KOPT-K1 (cell line): ENCODE measurements around the gene RMND1.
A peak's percentile ranks its signal among the peaks of the same experiment; 100 is the strongest.

Experiments
- H3K27ac ChIP-seq: fragments of 200-600 bp; sonication (generic); 2 replicates; pipeline ENCODE4 v1.5.1; 2016; ENCODE audit warnings: antibody characterized with exemption, mild to moderate bottlenecking, low read depth, low read length; ENCODE audit not compliant: poor library complexity, severe bottlenecking
- H3K36me3 ChIP-seq: fragments of 200-600 bp; sonication (generic); 2 replicates; pipeline ENCODE4 v1.5.1; 2017; ENCODE audit warnings: antibody characterized with exemption, mild to moderate bottlenecking, low read length, moderate library complexity; ENCODE audit not compliant: insufficient read depth
- H3K9me3 ChIP-seq: fragments of 200-600 bp; sonication (generic); 2 replicates; pipeline ENCODE4 v1.5.1; 2017; ENCODE audit warnings: antibody characterized with exemption, low read length, mild to moderate bottlenecking; ENCODE audit not compliant: insufficient read depth, poor library complexity, severe bottlenecking

The RMND1 gene

DNA sequence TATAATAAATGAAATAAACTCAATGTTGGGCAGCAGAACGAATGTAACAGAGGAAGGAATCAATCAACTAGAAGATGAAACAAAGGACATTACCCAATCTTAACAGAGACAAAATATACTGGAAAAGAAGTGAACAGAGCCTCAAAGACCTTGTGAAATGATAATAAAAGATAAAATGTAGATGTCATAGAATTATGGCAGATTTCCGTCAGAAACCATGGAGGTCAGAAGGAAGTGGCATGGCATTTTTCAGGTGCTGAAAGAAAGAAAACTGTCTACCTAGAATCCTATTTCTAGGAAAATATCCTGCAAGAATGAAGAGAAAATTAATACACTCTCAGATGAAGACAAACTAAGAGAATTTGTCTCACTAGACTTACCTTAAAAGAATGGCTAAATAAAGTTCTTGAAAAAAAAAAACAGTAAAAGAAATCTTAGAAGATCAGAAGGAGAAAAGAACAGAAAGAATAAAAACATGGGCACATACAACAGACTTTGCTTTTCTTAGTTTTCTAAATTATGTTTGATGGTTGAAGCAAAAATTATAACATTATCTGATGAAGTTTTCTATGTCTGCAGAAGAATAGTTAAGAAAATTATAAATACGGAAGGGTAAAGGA, 37.2 kb downstream of the RMND1 start:
- H3K27ac ChIP-seq: no peak overlapping the region
- no peaks in the 10 kb centered on the region for H3K9me3 ChIP-seq
- H3K36me3 ChIP-seq: peaks cover 99% of the 10 kb centered on the region

- Histone ChIP-seq H3K36me3 (peaks cover 99% of the 10 kb centered on the region), H3K27ac (no peak overlapping the region), H3K9me3 (no peaks in the 10 kb centered on the region)
Observed at GRCh38 chr6:151413372-151414145, 38.4 kb downstream of the RMND1 start.

- H3K36me3 ChIP-seq: peaks cover 99% of the 10 kb centered on the region
- no peak overlapping the region for H3K27ac ChIP-seq
- no peaks in the 10 kb centered on the region for H3K9me3 ChIP-seq
Observed at GRCh38 chr6:151412909-151413308, 39.0 kb downstream of the RMND1 start.

GRCh38 chr6:151409679-151410078, 42.2 kb downstream of the RMND1 start:
- Histone ChIP-seq H3K36me3 (peaks cover 98% of the 10 kb centered on the region), H3K9me3 (no peaks in the 10 kb centered on the region), H3K27ac (no peak overlapping the region)

GRCh38 chr6:151409260-151409659, 42.7 kb downstream of the RMND1 start:
- no peak overlapping the region for H3K27ac ChIP-seq
- no peaks in the 10 kb centered on the region for H3K9me3 ChIP-seq
- H3K36me3 ChIP-seq: peaks cover 98% of the 10 kb centered on the region

DNA sequence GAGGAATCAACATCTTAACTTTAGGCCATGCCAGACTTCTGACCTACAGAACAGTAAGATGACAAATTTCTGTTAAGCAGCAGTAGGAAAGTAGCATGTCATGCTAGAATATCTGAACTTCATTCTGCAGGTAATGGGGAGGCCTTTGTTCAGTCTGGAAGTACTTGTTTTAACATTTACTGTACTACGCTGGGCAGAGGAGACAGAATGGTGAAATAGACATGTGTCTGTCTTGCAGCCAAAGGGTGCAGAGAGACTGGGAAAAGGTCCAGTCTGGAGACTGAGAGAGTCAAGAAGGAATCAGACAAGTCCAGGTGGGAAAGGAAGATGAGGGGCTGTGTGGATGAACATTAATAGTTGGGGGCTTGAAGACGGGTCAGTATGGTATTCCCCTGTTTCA, 43.1 kb downstream of the RMND1 start:
- H3K9me3 ChIP-seq: no peaks in the 10 kb centered on the region
- H3K27ac ChIP-seq: no peak overlapping the region
- H3K36me3 ChIP-seq: peaks cover 98% of the 10 kb centered on the region

DNA sequence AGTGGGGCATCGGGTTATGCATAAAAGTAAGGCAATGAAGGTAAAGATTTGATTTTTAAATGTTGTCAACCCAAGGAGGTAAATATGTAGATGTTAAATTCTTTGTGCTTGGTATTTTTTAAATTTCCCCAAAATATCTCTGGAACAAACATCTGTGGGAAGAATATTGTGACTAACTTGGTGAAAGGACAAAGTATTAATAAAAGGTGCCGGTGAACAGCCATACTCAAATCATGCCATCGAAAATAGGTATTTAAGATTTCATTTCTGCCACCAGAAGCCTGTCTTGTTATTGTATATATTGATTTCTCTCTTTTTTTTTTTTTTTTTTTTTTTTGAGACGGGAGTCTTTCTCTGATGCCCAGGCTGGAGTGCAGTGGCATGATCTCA, 48.0 kb downstream of the RMND1 start:
- H3K9me3 ChIP-seq: no peaks in the 10 kb centered on the region
- H3K36me3 ChIP-seq: peaks cover 88% of the 10 kb centered on the region
- no peak overlapping the region for H3K27ac ChIP-seq

DNA sequence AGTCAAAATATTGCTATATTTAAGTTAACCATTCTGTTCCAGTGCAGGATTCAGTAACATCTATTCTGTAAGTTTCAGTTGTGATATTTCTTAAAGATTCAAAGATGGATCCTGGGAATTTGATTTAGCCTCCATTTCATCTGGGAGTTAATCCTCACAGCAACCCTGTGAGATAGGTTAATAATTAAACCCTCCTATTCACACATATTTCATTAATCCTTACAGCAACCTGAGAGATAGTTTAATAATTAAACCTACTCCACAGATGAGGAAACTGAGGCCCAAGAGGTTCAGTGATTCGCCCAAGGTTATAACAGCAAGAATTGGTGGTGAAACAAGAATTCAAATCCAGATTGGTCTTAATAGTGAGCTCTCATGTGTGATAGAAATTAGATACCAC, 49.7 kb downstream of the RMND1 start:
- Histone ChIP-seq H3K36me3 (peaks cover 88% of the 10 kb centered on the region), H3K9me3 (no peaks in the 10 kb centered on the region), H3K27ac (no peak overlapping the region)

DNA sequence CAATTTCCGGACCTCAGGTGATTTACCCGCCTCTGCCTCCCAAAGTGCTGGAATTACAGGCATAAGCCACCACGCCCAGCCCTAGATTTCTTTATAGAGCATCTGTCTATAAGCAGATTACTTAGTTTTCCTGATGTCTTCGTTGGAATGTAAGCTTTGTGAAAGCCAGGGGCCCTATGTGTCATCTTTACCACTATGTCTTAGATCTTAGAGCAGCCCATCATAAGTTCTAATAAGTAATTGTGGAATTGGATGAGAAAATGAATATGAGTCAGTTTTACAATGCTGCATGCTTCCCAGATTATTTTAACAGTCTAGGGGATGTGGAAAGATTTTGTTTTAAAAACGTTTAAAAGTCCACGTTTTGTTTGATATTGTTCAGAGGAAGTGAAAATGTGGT, 51.5 kb downstream of the RMND1 start:
- peaks cover 75% of the 10 kb centered on the region for H3K36me3 ChIP-seq
- no peak overlapping the region for H3K27ac ChIP-seq
- H3K9me3 ChIP-seq: no peaks in the 10 kb centered on the region

DNA sequence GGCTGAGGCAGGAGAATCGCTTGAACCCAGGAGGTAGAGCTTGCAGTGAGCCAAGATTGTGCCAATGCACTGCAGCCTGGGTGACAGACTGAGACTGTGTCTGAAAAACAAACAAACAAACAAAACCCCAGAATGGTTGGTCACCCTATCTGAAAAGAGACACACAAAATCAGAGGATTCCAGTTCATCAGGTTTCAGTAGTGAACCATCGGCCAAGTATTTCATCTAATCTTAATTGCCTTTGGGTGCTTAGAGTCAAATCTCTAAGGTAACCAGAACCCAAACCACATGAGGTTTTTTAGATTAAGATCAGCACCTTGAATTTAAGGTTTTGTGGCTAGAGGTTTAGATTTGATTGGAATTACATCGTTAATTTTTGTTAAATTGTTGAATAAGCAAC, 52.2 kb downstream of the RMND1 start:
- Histone ChIP-seq H3K27ac (no peak overlapping the region), H3K36me3 (peaks cover 75% of the 10 kb centered on the region), H3K9me3 (no peaks in the 10 kb centered on the region)

- Histone ChIP-seq H3K36me3 (peaks cover 39% of the 10 kb centered on the region; the same call in 1 of the 2 replicates), H3K9me3 (no peaks in the 10 kb centered on the region), H3K27ac (peak overlapping the region; percentile 93)
Observed at GRCh38 chr6:151393410-151393809, 58.5 kb downstream of the RMND1 start.

- Histone ChIP-seq H3K9me3 (no peaks in the 10 kb centered on the region), H3K27ac (peak overlapping the region; percentile 93), H3K36me3 (peaks cover 32% of the 10 kb centered on the region)
Observed at GRCh38 chr6:151392427-151392826, 59.5 kb downstream of the RMND1 start.

- H3K27ac ChIP-seq: peak within 1 kb of the TSS; percentile 93
- H3K9me3 ChIP-seq: no peaks in the 10 kb centered on the region
- H3K36me3 ChIP-seq: peaks cover 32% of the 10 kb centered on the region
Observed at GRCh38 chr6:151391471-151392413, 60.2 kb downstream of the RMND1 start, which contains the start of gene ZBTB2. Gene ZBTB2 (minus strand): TSS chr6:151391559. CDS start chr6:151373637, 17,922 bp downstream.

GRCh38 chr6:151390851-151391470, 61.0 kb downstream of the RMND1 start:
- Histone ChIP-seq H3K36me3 (peaks cover 36% of the 10 kb centered on the region), H3K27ac (peak overlapping the region; percentile 93), H3K9me3 (no peaks in the 10 kb centered on the region)
